K562 (cell line): ENCODE results near the gene RASSF7. TPM values are rescaled to one million over a fixed set of nuclear protein-coding genes. Genes with fewer than 3 reads are reported as not detected.

ENCODE experiments used
- ARNT ChIP-seq, 2 experiments: fragments of 450-650 bp; IDR thresholded peaks; 2 replicates each; pipeline ENCODE4 v1.6.1; 2016; ENCODE audit warnings: mild to moderate bottlenecking in 1 of 2
- EHMT2 ChIP-seq: fragments of 450-650 bp; IDR thresholded peaks from 2 replicates; pipeline ENCODE4 v1.6.1; 2018; ENCODE audit warnings: antibody characterized with exemption
- ELK1 ChIP-seq: sonication (generic); formaldehyde crosslinking; IDR thresholded peaks from 2 replicates; pipeline ENCODE4 v1.8.1; 2022; ENCODE audit warnings: missing genetic modification reagents
- ETS2 ChIP-seq: IDR thresholded peaks from 2 replicates; pipeline ENCODE4 v1.6.1; 2016; ENCODE audit warnings: borderline replicate concordance, missing genetic modification characterization, mild to moderate bottlenecking, moderate library complexity, missing compliant biosample characterization; ENCODE audit not compliant: poor library complexity, severe bottlenecking
- FOXO4 ChIP-seq: fragments of 450-650 bp; formaldehyde crosslinking; IDR thresholded peaks from 2 replicates; pipeline ENCODE4 v1.4.0; 2020; ENCODE audit warnings: mild to moderate bottlenecking, moderate library complexity
- HNRNPUL1 ChIP-seq: fragments of 200-400 bp; formaldehyde crosslinking; IDR thresholded peaks from 2 replicates; pipeline ENCODE4 v1.6.1; 2017; ENCODE audit warnings: low read length
- HOMEZ ChIP-seq: fragments of 250-450 bp; sonication (Bioruptor Pico); IDR thresholded peaks from 2 replicates; pipeline ENCODE4 v1.4.0; 2020; ENCODE audit warnings: mild to moderate bottlenecking, moderate library complexity
- RBM22 ChIP-seq: fragments of 200-400 bp; formaldehyde crosslinking; IDR thresholded peaks from 2 replicates; pipeline ENCODE4 v1.6.1; 2018; ENCODE audit warnings: low read length, low read depth; ENCODE audit not compliant: poor library complexity, severe bottlenecking
- RBM34 ChIP-seq: fragments of 200-400 bp; formaldehyde crosslinking; IDR thresholded peaks from 2 replicates; pipeline ENCODE4 v1.6.1; 2018; ENCODE audit warnings: low read length, borderline replicate concordance; ENCODE audit not compliant: insufficient read depth
- RERE ChIP-seq: sonication (generic); formaldehyde crosslinking; IDR thresholded peaks from 2 replicates; pipeline ENCODE4 v1.8.0; 2023; ENCODE audit warnings: missing genetic modification reagents, mild to moderate bottlenecking, borderline replicate concordance
- STAT5B ChIP-seq: fragments of 250-450 bp; sonication (Bioruptor Pico); IDR thresholded peaks from 2 replicates; pipeline ENCODE4 v1.8.0; 2021; ENCODE audit warnings: mild to moderate bottlenecking, inconsistent platforms
- SUPT5H ChIP-seq: fragments of 450-650 bp; IDR thresholded peaks from 2 replicates; pipeline ENCODE4 v1.6.1; 2016
- TEAD4 ChIP-seq, 2 experiments: sonication (generic) in 1 of 2; formaldehyde crosslinking in 1 of 2; IDR thresholded peaks; 2 replicates each; pipeline versions ENCODE4 v1.6.1 to v1.8.0; 2012 to 2022; ENCODE audit warnings: borderline replicate concordance in 1 of 2, inconsistent platforms in 1 of 2, low read length in 1 of 2, mild to moderate bottlenecking in 1 of 2, missing genetic modification reagents in 1 of 2
- ZFP91 ChIP-seq: sonication (generic); formaldehyde crosslinking; IDR thresholded peaks from 2 replicates; pipeline ENCODE4 v1.8.0; 2022; ENCODE audit warnings: mild to moderate bottlenecking, missing genetic modification reagents
- polyA plus RNA-seq, 8 experiments: library from polyadenylated mRNA; depleted of rRNA in 4 of 8; stranded (reverse) in 5 of 8; unstranded in 3 of 8; fragments of >200 nt; fragmentation: Nextera tagmentation in 2 of 8; fragmentation: Illumina TruSeq in 1 of 8; extraction: Ambion mirVana in 2 of 8; extraction: Trizol in 1 of 8; gene quantifications; 2 replicates each; pipeline versions ENCODE4 v1.2.1 to v1.2.3, GENCODE V29; 2011 to 2014; ENCODE audit warnings: inconsistent platforms in 1 of 8, missing spikeins in 1 of 8
- total RNA-seq, 7 experiments: library from RNA; depleted of rRNA in 6 of 7; stranded (reverse); fragments of >200 nt in 6 of 7; fragmentation: Illumina TruSeq in 2 of 7; extraction: Trizol in 2 of 7; gene quantifications; 2 replicates each; pipeline versions ENCODE4 v1.2.1 to v1.2.3, GENCODE V29; 2011 to 2021; ENCODE audit warnings: low replicate concordance in 1 of 7

RASSF7 gene
- total and polyA plus RNA-seq, 9 of the 15 experiments (the other 6 are each of a cell fraction or from before 2014, with no cell fraction given), result 0.41 to 45.2 (median 18.6) TPM

GRCh38 chr11:518463-519202 is 42.1 kb upstream of the RASSF7 start (continued):
- TF ChIP-seq FOXO4 (CRISPR knock-in tag) (no peak), HNRNPUL1 (no peak), ARNT (IDR thresholded peaks at IDR 0.05) (no peak), ELK1 (CRISPR knock-in tag) (no peak), TEAD4 (IDR thresholded peaks at IDR 0.05; ENCODE audit: low read length) (no peak), TEAD4 (CRISPR knock-in tag; IDR thresholded peaks at IDR 0.05; ENCODE audit: borderline replicate concordance) (no peak), ZFP91 (CRISPR knock-in tag) (no peak), SUPT5H (peak; percentile 47; the same call in 1 of the 2 replicates), RBM22 (no peak), ETS2 (tag) (no peak), EHMT2 (no peak), HOMEZ (0 out of 2 replicates have a peak, but pooled peaks have one; percentile 29), RBM34 (no peak), RERE (CRISPR knock-in tag) (no peak), STAT5B (no peak)
